Body of pancreas (tissue), 4 donors: ENCODE results near the gene HOXB6.

Experiments
- POLR2A ChIP-seq, 3 donors: fragments of 450-650 bp; IDR thresholded peaks; one replicate each; pipeline ENCODE4 v1.6.1; 2016; ENCODE audit warnings: antibody characterized with exemption in 3 of 3, mild to moderate bottlenecking in 2 of 3
- TF ChIP-seq, protein P1 (sequence below), 7 experiments: fragments of 450-650 bp in 4 of 7; fragments of 200-600 bp in 3 of 7; sonication (generic) in 3 of 7; IDR thresholded peaks; one replicate each; pipeline ENCODE4 v1.5.1; 2016 to 2019; ENCODE audit warnings: antibody characterized with exemption in 7 of 7

- no peak for TF ChIP-seq POLR2A (IDR thresholded peaks at IDR 0.05)
- TF ChIP-seq, protein P1, sequence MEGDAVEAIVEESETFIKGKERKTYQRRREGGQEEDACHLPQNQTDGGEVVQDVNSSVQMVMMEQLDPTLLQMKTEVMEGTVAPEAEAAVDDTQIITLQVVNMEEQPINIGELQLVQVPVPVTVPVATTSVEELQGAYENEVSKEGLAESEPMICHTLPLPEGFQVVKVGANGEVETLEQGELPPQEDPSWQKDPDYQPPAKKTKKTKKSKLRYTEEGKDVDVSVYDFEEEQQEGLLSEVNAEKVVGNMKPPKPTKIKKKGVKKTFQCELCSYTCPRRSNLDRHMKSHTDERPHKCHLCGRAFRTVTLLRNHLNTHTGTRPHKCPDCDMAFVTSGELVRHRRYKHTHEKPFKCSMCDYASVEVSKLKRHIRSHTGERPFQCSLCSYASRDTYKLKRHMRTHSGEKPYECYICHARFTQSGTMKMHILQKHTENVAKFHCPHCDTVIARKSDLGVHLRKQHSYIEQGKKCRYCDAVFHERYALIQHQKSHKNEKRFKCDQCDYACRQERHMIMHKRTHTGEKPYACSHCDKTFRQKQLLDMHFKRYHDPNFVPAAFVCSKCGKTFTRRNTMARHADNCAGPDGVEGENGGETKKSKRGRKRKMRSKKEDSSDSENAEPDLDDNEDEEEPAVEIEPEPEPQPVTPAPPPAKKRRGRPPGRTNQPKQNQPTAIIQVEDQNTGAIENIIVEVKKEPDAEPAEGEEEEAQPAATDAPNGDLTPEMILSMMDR (IDR thresholded peaks at IDR 0.05), result no peak
Measured at GRCh38 chr17:48571826-48572417, 32.9 kb downstream of the HOXB6 start.
